GM12865 (cell line): ENCODE data around the gene ZBTB4.

ENCODE experiments used
- DNase-seq: peaks from one replicate; pipeline ENCODE4 v3.0.0; 2010; ENCODE audit warnings: low read depth
- H3K4me3 ChIP-seq: 2 replicates; pipeline ENCODE4 v1.5.1; 2011; ENCODE audit warnings: mild to moderate bottlenecking, low read depth, low read length, control low read depth
- TF ChIP-seq, protein P1 (sequence below): IDR thresholded peaks from 2 replicates; pipeline ENCODE4 v1.5.1; 2011; ENCODE audit warnings: low read length, control low read depth, low read depth, inconsistent platforms; ENCODE audit not compliant: insufficient read depth; ENCODE audit errors: missing control alignments

The ZBTB4 gene

DNA sequence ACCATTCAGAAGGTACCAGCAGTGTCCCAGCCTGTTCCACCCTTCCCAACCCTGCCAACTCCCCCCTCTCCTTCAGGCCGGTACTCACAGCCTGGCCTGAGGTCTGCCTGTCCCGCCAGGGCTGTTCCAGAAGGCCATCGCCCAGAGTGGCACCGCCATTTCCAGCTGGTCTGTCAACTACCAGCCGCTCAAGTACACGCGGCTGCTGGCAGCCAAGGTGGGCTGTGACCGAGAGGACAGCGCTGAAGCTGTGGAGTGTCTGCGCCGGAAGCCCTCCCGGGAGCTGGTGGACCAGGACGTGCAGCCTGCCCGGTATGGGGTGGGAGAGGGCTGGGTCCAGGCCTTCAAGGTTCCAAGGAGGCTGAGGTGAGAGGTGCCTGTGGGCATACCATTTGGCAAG is 64.6 kb downstream of the ZBTB4 start:
- no peak for DNase-seq
- TF ChIP-seq, protein P1, sequence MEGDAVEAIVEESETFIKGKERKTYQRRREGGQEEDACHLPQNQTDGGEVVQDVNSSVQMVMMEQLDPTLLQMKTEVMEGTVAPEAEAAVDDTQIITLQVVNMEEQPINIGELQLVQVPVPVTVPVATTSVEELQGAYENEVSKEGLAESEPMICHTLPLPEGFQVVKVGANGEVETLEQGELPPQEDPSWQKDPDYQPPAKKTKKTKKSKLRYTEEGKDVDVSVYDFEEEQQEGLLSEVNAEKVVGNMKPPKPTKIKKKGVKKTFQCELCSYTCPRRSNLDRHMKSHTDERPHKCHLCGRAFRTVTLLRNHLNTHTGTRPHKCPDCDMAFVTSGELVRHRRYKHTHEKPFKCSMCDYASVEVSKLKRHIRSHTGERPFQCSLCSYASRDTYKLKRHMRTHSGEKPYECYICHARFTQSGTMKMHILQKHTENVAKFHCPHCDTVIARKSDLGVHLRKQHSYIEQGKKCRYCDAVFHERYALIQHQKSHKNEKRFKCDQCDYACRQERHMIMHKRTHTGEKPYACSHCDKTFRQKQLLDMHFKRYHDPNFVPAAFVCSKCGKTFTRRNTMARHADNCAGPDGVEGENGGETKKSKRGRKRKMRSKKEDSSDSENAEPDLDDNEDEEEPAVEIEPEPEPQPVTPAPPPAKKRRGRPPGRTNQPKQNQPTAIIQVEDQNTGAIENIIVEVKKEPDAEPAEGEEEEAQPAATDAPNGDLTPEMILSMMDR = no peak
- no peak overlapping the region for H3K4me3 ChIP-seq

DNA sequence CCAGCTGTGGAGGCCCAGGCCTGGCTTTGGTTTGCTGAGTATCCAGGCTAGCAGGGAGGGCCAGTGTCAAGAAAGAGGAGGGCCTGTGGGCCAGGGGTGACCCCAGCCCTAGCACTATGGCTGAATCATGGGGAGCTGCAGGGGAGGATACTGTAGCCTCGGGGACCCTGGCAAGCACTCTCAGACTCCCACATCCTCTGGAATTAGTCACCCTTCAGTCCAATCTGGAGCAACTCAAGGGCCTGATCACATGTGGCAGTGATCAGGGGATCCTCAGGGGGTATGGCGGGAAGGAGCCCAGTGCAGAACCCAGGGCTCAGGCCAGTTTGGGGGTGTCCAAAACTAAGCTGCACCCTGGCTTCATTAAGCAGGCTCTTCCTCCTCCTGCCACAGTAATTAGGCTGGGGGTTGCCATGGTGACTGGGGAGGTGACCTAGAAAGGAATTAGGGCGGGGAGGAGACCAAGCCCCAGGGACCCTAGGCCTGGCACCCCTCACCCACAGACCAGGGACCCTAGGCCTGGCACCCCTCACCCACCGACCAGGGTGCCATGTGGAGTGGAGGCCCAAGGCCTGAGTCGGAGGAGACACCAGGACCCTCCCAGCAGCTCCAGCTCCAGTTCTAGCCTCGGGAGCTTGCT is 66.0 kb downstream of the ZBTB4 start:
- no peak overlapping the region for H3K4me3 ChIP-seq
- TF ChIP-seq, protein P1 = no peak
- DNase-seq = no peak

DNA sequence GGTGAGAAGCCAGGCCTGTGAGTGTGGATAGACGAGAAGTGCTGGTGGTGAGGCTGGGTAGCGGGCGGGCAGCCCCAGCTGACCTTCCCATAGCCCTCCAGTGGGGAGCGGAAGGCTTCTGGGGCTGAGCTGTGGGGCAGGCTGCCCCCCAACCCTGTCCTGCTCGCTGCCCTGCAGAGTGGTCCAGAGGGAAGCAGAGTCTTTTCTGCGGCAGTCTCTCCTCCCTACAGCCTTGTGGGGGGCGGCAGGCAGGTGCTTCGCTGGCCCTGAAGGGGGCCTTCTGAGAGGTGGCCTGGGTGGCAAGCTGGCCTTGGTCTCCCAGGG is 68.0 kb downstream of the ZBTB4 start:
- H3K4me3 ChIP-seq = no peak overlapping the region
- TF ChIP-seq, protein P1 = no peak
- DNase-seq = no peak

DNA sequence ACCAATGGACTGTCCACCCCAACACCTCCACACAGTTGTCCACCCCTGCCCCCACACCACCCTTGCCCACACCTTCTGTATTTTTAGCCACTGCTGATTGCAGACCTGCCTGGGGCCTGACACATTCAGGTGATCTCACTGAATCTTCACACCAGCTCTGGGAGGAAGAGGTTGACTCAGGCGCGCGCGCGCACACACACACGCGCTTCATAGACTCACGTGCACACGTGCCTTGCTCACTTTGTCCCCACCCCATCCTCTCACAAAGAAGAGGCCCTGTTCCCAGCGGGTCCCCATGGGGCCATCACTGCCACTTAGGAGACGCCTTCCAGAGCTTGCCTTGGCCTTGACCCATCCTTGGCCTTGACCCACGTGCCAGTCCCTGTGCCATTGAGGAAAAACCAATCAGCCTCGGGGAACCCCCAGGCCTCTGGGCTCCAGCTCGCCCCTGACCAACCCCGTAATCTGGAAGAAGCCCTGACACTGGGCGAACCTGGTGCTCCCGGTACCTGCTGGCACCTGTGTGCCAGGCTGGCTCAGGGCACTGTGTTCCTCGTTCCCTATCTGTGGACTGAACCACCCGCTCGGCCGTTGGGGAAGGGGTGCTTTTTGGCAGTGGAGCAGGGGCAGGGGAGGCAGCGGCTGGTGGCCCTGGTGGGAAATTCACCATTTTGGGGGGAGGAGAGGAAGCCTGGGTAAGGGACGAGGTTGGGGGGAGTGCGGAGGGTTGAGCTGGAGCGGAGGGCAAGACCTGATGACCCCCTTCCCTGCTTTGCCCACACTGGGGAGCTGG is 68.6 kb downstream of the ZBTB4 start:
- H3K4me3 ChIP-seq = no peak overlapping the region
- TF ChIP-seq, protein P1 = no peak
- no peak for DNase-seq

GRCh38 chr17:7409716-7410115 is 69.7 kb downstream of the ZBTB4 start:
- TF ChIP-seq, protein P1 = no peak
- DNase-seq = no peak
- no peak overlapping the region for H3K4me3 ChIP-seq
